ENCODE data around the gene SLC25A41.

SLC25A41 gene

GRCh38 chr19:6455924-6456323 is 22.4 kb upstream of the SLC25A41 start:
- no peak overlapping the region for H3K4me3 ChIP-seq (replicated peaks in 1 of 2; ENCODE audit: low read depth in 2 of 2, low read length in 2 of 2)
- no peak for DNase-seq (ENCODE audit: low read depth in 2 of 2)
- TF ChIP-seq CTCF (IDR thresholded peaks at IDR 0.05; ENCODE audit: low read depth, low read length): no peak

- no peak overlapping the region for H3K4me3 ChIP-seq (replicated peaks in 1 of 2; ENCODE audit: low read depth in 2 of 2, low read length in 2 of 2)
- DNase-seq (ENCODE audit: low read depth in 2 of 2): no peak
- TF ChIP-seq CTCF (IDR thresholded peaks at IDR 0.05; ENCODE audit: low read depth, low read length): no peak
Measured at GRCh38 chr19:6453951-6454565, 20.5 kb upstream of the SLC25A41 start.

DNA sequence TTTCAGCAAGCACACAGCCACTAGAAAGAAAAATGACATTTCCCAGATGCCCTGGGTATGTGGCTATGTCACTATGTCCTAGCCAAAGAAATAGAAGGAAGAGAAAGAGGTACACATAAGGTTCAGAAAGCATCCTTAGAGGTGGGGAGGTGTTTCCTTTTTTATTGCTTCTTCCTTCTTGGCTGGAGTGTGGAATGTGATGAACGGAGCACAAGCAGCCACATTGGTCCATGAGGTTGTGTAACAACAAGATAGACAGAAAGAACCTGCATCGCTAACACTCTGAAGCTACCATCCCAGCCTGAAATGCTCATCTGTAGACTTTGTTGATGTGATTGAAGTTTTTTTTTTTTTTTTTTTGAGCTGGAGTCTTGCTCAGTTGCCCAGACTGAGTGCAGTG is 19.3 kb upstream of the SLC25A41 start:
- no peak for TF ChIP-seq CTCF (IDR thresholded peaks at IDR 0.05; ENCODE audit: low read depth, low read length)
- no peak for DNase-seq (ENCODE audit: low read depth in 2 of 2)
- H3K4me3 ChIP-seq (replicated peaks in 1 of 2; ENCODE audit: low read depth in 2 of 2, low read length in 2 of 2): no peak overlapping the region

- no peak overlapping the region for H3K4me3 ChIP-seq (replicated peaks in 1 of 2; ENCODE audit: low read depth in 2 of 2, low read length in 2 of 2)
- no peak for DNase-seq (ENCODE audit: low read depth in 2 of 2)
- no peak for TF ChIP-seq CTCF (IDR thresholded peaks at IDR 0.05; ENCODE audit: low read depth, low read length)
Measured at GRCh38 chr19:6452223-6452614, 18.7 kb upstream of the SLC25A41 start.

GRCh38 chr19:6451583-6452222 is 18.1 kb upstream of the SLC25A41 start:
- DNase-seq (ENCODE audit: low read depth in 2 of 2): no peak
- TF ChIP-seq CTCF (IDR thresholded peaks at IDR 0.05; ENCODE audit: low read depth, low read length): no peak
- H3K4me3 ChIP-seq (replicated peaks in 1 of 2; ENCODE audit: low read depth in 2 of 2, low read length in 2 of 2): no peak overlapping the region

DNA sequence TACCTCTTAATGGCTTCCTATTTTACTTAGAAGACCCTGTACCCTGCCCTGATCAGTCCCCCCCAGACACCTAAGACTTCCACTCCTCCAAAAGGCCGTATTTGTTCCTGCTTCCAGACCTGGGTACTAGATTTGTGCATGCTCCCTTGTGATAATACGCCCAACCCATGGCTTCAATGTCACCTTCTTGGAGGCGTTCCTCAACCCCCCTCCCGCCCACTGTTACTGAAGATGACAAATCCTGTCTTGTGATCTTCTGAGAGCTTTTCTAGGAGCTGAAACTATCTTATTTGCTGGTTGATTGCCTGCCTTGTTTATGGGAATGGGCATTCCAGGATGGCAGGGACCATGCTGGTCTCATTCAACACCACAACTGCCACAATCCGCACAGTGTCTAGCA is 16.6 kb upstream of the SLC25A41 start:
- DNase-seq (ENCODE audit: low read depth in 2 of 2): no peak
- H3K4me3 ChIP-seq (replicated peaks in 1 of 2; ENCODE audit: low read depth in 2 of 2, low read length in 2 of 2): no peak overlapping the region
- TF ChIP-seq CTCF (IDR thresholded peaks at IDR 0.05; ENCODE audit: low read depth, low read length): no peak

- no peak for TF ChIP-seq CTCF (IDR thresholded peaks at IDR 0.05; ENCODE audit: low read depth, low read length)
- no peak for DNase-seq (ENCODE audit: low read depth in 2 of 2)
- no peak overlapping the region for H3K4me3 ChIP-seq (replicated peaks in 1 of 2; ENCODE audit: low read depth in 2 of 2, low read length in 2 of 2)
Measured at GRCh38 chr19:6448045-6448444, 14.5 kb upstream of the SLC25A41 start.
